Stomach (tissue), 9 donors: ENCODE data around the gene GNPDA1. TPM values are rescaled to one million over a fixed set of nuclear protein-coding genes. Genes with fewer than 3 reads are reported as not detected.
A peak's percentile ranks its signal among the peaks of the same experiment; 100 is the strongest.

Source experiments
- DNase-seq, 2 donors: peaks; one replicate each; pipeline versions ENCODE4 v3.0.0 to v3.0.0-alpha.2; 2013 to 2019
- H3K27ac ChIP-seq, 5 donors: fragments of 200-600 bp in 4 of 5; sonication (generic) in 4 of 5; one replicate each; pipeline ENCODE4 v1.5.1; 2013 to 2019; ENCODE audit warnings: mild to moderate bottlenecking in 1 of 5, moderate library complexity in 1 of 5
- H3K27me3 ChIP-seq, 3 donors: fragments of 200-600 bp; sonication (generic); one replicate each; pipeline ENCODE4 v1.5.1; 2017 to 2019; ENCODE audit warnings: mixed run types in 1 of 3
- H3K36me3 ChIP-seq, 4 donors: fragments of 200-600 bp; sonication (generic); 1 replicate in 3 of 4; 2 replicates in 1 of 4; pipeline ENCODE4 v1.5.1; 2016 to 2019
- H3K4me1 ChIP-seq, 4 donors: fragments of 200-600 bp; sonication (generic); one replicate each; pipeline ENCODE4 v1.5.1; 2016 to 2019
- H3K4me3 ChIP-seq, 4 donors: fragments of 200-600 bp; sonication (generic) in 3 of 4; one replicate each; pipeline ENCODE4 v1.5.1; 2016 to 2019; ENCODE audit warnings: mild to moderate bottlenecking in 1 of 4
- H3K9me3 ChIP-seq, 4 donors: fragments of 200-600 bp; sonication (generic); one replicate each; pipeline ENCODE4 v1.5.1; 2016 to 2019
- EP300 ChIP-seq: sonication (generic); formaldehyde crosslinking; IDR thresholded peaks from one replicate; pipeline ENCODE4 v1.6.1; 2017; ENCODE audit warnings: antibody characterized with exemption
- POLR2A ChIP-seq, 4 donors: fragments of 450-650 bp; IDR thresholded peaks; one replicate each; pipeline ENCODE4 v1.6.1; 2016; ENCODE audit warnings: antibody characterized with exemption in 4 of 4, control low read depth in 2 of 4, mild to moderate bottlenecking in 1 of 4, moderate library complexity in 1 of 4
- POLR2AphosphoS5 ChIP-seq, 3 donors: sonication (generic); formaldehyde crosslinking; IDR thresholded peaks; one replicate each; pipeline ENCODE4 v1.6.1; 2016; ENCODE audit warnings: antibody characterized with exemption in 3 of 3
- WGBS, 5 donors: extraction: QIAGEN DNeasy Blood & Tissue Kit in 3 of 5; methylation state at CpG; one replicate each; pipeline versions ENCODE4 v1.1.5 to v1.1.7; 2013 to 2018; 5-methylcytosine and 5-hydroxymethylcytosine counted together
- intact Hi-C: fragments of 100-400 bp; cut with DNase I; formaldehyde crosslinking; loops from one replicate; pipeline ENCODE4 v1.15.1; 2023; ENCODE audit warnings: low total_unique reads
- polyA plus RNA-seq, 3 donors: library from polyadenylated mRNA; stranded (reverse); fragments of 200-250 nt; gene quantifications; one replicate each; pipeline ENCODE4 v1.2.3, GENCODE V29; 2013
- total RNA-seq, 5 donors: library from RNA; depleted of rRNA; stranded (reverse); fragments of >200 nt; gene quantifications; one replicate each; pipeline versions ENCODE4 v1.1.0 to v1.2.3, GENCODE V29; 2014 to 2016
- TF ChIP-seq, protein P1 (sequence below), 7 experiments: fragments of 450-650 bp in 4 of 7; fragments of 200-600 bp in 3 of 7; sonication (generic) in 3 of 7; IDR thresholded peaks; one replicate each; pipeline ENCODE4 v1.5.1; 2016 to 2019; ENCODE audit warnings: antibody characterized with exemption in 7 of 7, control low read depth in 2 of 7, mild to moderate bottlenecking in 1 of 7
- donor health status: healthy with polysubstance abuse.
- donor health status: Bipolar disorder and iron deficiency.
- donor health status: healthy.

The GNPDA1 gene
- total and polyA plus RNA-seq, 8 donors = 2.7 to 18.9 (median 11.1) TPM

DNA sequence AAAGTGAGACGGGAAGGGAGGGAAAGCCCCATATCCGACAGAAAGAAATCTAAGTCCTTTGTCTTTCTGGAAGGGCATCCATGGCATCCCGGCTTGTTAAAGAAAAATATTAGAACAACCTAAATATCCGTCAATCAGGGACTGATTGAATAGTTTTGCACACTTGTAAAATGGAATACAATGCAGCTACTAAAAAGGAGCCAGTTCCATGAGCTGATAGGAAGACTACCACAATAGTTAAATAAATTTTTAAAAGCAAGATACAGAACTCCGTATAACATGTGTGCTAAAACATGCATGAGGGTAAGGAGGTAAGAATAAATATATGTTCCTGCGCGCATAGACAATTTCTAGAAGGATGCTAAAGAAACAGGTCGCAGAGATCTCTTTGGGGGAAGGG lies 12.8 kb upstream of the GNPDA1 start:
- WGBS, 5 donors = 76 to 82% (median 77%) methylated on average over 8 of the region's 8 CpGs
- H3K4me3 ChIP-seq = peak overlapping the region in 1 of 4 donors; percentile 48

DNA sequence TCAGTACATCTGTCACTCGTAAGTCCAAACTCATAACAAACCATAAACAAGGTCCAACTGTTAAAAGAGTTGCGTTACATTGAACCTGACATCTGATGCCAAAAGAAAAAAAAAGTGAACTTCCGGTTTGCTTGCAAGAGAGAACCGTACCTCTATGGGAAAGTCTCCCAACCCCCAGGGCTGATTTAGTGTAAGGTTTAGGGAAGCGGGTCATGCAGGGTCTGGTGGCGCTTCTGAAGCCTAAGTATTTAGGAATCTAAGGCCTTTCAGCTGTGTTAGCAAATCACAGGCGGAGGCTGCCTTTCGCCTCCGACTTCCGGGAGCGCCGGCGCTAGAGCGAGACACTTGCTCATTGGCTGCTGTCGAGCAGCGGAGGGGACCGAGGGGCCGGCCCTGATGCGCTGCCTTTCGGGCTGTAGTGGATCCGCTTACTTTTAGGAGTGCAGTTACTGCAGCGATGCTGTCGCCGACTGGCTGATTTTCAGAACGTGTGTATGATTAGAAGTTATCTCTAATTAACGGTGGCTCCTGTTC lies 12.0 kb upstream of the GNPDA1 start:
- WGBS, 5 donors = 0 to 1% (median 0%) methylated on average over 26 of the region's 26 CpGs
- Histone ChIP-seq H3K9me3 (no peaks in the 10 kb centered on the region), H3K27me3 (no peaks in the 10 kb centered on the region), H3K27ac (peak overlapping the region; percentile 77 to 87 (median 82)), H3K4me3 (peak overlapping the region; percentile 38 to 48 (median 44)), H3K4me1 (peaks cover 0 to 14% (median 8%) of the 10 kb centered on the region in 4 donors), H3K36me3 (no peaks in the 10 kb centered on the region)
- intact Hi-C loops = no loop called here
- peak; percentile 82 to 95 for DNase-seq
- TF ChIP-seq POLR2A (IDR thresholded peaks at IDR 0.05) (no peak), EP300 (no peak), POLR2AphosphoS5 (IDR thresholded peaks at IDR 0.05) (peak; percentile 22 to 75 (median 38))
- TF ChIP-seq, protein P1, sequence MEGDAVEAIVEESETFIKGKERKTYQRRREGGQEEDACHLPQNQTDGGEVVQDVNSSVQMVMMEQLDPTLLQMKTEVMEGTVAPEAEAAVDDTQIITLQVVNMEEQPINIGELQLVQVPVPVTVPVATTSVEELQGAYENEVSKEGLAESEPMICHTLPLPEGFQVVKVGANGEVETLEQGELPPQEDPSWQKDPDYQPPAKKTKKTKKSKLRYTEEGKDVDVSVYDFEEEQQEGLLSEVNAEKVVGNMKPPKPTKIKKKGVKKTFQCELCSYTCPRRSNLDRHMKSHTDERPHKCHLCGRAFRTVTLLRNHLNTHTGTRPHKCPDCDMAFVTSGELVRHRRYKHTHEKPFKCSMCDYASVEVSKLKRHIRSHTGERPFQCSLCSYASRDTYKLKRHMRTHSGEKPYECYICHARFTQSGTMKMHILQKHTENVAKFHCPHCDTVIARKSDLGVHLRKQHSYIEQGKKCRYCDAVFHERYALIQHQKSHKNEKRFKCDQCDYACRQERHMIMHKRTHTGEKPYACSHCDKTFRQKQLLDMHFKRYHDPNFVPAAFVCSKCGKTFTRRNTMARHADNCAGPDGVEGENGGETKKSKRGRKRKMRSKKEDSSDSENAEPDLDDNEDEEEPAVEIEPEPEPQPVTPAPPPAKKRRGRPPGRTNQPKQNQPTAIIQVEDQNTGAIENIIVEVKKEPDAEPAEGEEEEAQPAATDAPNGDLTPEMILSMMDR (IDR thresholded peaks at IDR 0.05) = no peak

More for the DNA sequence above, 12.8 kb upstream of the GNPDA1 start:
- Histone ChIP-seq H3K27ac (peak overlapping the region in 2 of 5 donors; percentile 78 to 84), H3K36me3 (no peaks in the 10 kb centered on the region), H3K27me3 (no peaks in the 10 kb centered on the region), H3K4me1 (peaks cover 0 to 14% (median 8%) of the 10 kb centered on the region in 4 donors), H3K9me3 (no peaks in the 10 kb centered on the region)
- intact Hi-C loops = no loop called here
- TF ChIP-seq, protein P1 (IDR thresholded peaks at IDR 0.05) = no peak
- TF ChIP-seq POLR2AphosphoS5 (IDR thresholded peaks at IDR 0.05) = no peak
- no peak for DNase-seq

DNA sequence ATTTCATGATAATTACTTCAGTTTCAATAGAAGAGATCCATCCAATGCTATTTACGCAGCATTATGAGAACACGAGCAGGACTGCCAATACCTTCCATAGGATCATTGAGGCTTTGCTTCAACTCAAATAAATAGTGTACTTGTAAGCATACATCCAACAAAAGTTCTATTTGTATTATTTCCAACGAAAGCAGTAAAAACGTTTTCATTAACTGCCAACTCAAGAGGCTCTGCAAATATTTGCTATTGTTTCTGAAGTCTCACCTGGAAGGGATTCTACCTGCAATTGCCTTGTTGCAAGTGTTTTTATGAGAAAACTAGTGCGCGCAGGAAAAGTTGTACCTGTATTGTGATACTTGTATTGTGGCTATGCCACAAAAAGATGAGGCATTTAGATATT lies 11.0 kb upstream of the GNPDA1 start:
- intact Hi-C loops = no loop called here
- TF ChIP-seq POLR2A (IDR thresholded peaks at IDR 0.05) (no peak), POLR2AphosphoS5 (IDR thresholded peaks at IDR 0.05) (no peak), EP300 (no peak)
- TF ChIP-seq, protein P1 (IDR thresholded peaks at IDR 0.05) = no peak
- H3K36me3 ChIP-seq = no peaks in the 10 kb centered on the region
- 52 to 77% (median 55%) methylated on average over 6 of the region's 6 CpGs for WGBS, 5 donors
- no peaks in the 10 kb centered on the region for H3K27me3 ChIP-seq
- H3K27ac ChIP-seq = no peak overlapping the region
- no peak overlapping the region for H3K4me3 ChIP-seq
- H3K9me3 ChIP-seq = no peaks in the 10 kb centered on the region
- DNase-seq = no peak
- H3K4me1 ChIP-seq = peaks cover 0 to 14% (median 8%) of the 10 kb centered on the region in 4 donors

DNA sequence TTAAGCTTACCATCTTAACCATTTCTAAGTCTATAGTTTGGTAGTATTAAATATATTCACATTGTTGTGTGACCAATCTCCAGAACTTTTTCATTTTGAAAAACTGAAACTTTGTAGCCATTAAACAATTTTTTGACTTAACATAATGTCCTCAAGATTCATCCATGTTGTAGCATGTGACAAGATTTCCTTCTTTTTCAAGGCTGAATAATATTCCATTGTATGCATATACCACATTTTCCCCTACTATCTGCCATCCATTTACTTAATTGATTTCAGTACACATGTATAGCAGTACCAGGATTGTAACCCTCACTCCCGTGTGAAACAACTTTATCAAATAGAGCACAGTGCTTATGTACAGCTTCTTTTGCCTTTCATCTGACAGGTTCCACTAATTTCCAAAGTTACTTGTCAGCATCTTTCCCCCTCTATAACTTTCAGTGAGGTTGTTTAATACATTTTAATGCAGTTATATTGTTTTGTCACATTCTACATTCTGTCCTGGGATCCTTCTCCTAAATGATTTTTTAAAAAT lies 7.4 kb upstream of the GNPDA1 start:
- H3K4me1 ChIP-seq = peaks cover 0 to 20% (median 7%) of the 10 kb centered on the region in 4 donors
- TF ChIP-seq POLR2AphosphoS5 (IDR thresholded peaks at IDR 0.05) = no peak
- TF ChIP-seq, protein P1 (IDR thresholded peaks at IDR 0.05) = no peak
- TF ChIP-seq EP300 = no peak
- no peak for TF ChIP-seq POLR2A (IDR thresholded peaks at IDR 0.05)
- no peaks in the 10 kb centered on the region for H3K27me3 ChIP-seq
- H3K9me3 ChIP-seq = no peaks in the 10 kb centered on the region
- no peak overlapping the region for H3K4me3 ChIP-seq
- intact Hi-C loops = no loop called here
- H3K36me3 ChIP-seq = no peaks in the 10 kb centered on the region
- no peak overlapping the region for H3K27ac ChIP-seq
- DNase-seq = no peak
- WGBS, 5 donors = 73 to 82% (median 79%) methylated on average over 1 of the region's 1 CpG
